CD1c-positive myeloid dendritic cell (primary cell): ENCODE results near the gene TMEM44.
A peak's percentile ranks its signal among the peaks of the same experiment; 100 is the strongest.

Source experiments
- DNase-seq: peaks from one replicate; pipeline ENCODE4 v3.0.0-alpha.2; 2016; ENCODE audit errors: extremely low spot score

The TMEM44 gene

DNA sequence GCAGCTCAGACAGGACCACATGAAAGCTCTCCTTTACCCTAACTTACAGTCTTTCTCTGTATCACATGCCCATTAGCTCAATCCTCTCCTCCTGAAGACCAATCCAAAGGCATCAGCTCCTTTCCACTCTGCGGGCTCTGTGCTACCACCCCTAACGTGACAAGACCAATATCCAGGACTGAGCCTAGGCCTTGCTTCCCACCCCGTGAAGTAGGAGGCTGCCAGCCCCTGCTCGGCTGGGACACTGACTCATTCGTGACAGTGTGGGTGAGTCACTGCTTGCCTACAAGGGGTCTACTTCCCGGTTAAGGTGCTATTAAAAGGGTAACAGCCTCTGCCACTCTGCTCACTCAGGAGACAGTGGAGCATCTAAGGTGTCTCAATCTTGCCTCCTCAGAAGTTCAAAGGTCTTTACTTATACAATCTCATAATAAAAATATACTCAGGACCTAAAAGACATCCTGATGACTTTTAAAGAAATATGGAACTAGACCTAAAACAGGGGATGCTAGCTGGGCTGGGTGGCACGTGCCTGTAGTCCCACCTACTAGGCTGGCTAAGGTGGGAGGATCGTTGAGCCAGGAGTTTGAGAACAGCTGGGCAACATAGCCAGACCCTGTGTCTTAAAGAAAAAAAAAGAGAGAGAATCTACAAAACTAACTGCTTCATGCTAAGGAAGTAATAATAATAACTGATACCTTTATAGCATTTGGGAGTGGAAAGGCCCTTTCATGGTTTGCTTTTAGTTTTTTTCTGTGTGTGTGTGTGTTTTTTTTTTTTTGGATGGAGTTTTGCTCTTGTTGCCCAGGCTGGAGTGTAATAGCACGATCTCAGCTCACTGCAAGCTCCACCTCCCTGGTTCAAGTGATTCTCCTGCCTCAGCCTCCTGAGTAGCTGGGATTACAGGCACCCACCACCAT is 55.0 kb downstream of the TMEM44 start:
- peak; percentile 89 for DNase-seq

DNA sequence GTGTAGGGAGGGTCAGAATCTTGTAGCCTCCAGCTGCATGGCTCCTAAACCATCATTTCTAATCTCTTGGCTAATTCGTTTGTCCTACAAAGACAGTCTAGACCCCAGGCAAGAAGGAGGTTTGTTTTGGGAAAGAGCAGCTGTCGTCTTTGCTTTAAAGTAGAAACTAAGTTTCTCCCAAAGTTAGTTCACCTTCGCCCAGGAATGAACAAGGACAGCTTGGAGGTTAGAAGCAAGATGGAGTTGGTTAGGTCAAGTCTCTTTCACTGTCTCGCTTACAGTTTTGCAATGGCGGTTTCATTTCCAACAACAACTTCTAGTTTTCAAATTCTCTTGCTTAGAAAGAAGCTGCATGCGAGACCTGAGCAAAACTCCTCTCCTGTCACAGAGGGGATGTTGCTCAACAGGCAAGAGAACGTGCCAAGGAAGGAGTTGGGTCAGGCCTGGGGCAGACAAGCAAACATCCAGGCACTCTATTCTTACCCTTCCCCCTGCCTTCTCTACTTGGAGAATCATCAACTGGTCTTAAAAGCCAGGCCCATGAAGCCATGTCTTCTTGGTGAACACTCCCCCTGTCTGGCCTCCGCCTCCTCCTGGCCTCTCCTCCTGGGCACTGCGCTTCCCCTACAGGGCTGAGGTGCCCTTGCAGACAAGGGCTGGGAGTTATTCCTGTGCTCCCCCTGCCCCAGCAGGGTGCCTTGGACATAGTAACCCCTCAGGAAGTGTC is 57.6 kb downstream of the TMEM44 start:
- peak; percentile 77 for DNase-seq

DNA sequence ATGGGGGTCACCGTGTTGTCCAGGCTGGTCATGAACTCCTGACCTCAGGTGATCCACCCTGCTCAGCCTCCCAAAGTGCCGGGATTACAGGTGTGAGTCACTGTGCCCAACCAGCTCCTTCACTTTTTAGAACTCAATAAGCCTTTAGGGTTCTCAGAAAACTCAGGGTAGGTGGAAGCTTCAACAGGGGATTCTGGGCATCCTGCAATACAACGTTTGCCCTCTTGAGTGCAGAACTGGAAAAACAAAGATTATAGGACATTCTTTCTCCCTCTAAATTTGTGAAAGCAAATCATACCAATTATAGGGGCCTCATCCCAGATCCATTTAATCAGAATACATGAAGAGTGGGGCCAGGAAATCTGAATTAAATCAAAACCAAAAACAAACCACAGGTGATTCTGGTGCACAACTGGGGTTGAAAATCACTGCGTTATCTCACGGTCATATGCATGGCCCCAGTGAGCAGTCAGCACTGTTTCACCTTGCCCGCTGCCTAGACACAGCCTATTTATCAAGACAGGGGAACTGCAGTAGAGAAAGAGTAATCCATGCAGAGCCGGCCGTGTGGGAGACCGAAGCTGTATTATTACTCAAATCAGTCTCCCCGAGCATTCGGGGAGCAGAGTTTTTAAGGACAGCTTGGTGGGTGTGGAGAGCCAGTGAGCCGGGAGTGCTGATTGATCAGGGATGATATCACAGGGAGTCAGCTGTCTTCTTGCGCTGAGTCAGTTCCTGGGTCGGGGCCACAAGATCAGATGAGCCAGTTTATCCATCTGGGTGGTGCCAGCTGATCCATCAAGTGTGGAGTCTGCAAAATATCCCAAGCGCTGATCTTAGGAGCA is 58.4 kb downstream of the TMEM44 start:
- DNase-seq = peak; percentile 47

DNA sequence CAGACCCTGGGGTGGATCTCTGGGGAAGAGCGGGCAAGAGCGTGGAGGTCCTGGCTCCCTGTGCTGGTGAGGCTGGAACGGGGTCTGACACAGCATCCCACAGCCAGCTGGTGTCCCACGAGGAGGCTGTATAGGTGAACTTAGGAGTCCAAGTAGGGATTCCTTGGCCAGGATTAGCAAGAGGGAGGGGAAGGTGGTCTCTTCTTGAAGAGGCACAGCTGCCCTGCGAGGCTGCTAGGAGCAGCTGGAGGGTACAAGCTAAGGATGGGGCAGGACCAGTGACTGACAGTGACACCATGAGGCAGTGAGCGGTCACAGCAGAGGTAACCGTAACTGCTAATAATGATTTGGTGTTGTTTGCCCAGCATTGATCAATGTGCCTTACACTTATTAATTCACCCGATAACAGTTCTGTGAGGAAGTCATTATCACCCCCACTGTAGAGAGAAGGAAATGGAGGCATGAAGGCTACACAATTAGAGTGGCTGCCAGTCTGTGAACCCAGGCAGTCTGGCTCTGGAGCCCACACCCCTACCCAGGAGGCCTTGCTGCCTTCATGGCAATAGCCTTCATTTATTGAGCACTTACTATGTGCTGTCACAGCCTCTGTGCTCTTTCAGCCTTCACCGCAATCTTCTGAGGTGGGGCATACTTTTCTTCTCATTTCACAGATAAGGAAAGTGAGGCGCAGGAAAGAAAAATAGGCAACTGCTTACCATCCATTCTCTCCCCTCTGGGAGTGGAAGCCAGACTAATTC is 59.4 kb downstream of the TMEM44 start:
- DNase-seq = peak; percentile 58

DNA sequence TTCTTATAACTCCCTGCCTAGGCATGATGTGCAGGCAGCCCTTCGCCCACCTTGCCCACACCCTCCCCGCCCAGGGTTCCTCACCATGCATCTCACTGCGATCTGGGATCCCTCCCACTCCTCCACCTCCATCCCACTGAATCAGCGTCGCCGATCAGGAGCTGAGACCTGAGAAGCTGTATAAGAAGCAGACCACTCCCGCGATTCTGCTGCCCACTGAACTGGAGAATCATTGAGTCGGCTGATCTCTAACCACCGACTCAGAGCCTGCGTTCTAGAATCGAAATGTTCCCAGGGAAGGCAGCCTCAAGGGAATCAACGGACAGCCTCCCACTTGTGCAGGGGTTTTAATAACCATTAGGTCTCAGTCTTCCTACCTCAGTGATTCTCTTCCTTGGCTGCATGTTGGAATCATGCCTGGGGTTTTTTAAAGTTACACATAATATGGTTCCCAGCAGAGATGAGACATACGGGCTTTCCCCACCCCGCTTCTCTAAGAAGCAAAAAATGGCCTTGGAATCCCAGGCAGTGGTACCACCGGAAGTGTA is 60.2 kb downstream of the TMEM44 start:
- peak; percentile 49 for DNase-seq

DNA sequence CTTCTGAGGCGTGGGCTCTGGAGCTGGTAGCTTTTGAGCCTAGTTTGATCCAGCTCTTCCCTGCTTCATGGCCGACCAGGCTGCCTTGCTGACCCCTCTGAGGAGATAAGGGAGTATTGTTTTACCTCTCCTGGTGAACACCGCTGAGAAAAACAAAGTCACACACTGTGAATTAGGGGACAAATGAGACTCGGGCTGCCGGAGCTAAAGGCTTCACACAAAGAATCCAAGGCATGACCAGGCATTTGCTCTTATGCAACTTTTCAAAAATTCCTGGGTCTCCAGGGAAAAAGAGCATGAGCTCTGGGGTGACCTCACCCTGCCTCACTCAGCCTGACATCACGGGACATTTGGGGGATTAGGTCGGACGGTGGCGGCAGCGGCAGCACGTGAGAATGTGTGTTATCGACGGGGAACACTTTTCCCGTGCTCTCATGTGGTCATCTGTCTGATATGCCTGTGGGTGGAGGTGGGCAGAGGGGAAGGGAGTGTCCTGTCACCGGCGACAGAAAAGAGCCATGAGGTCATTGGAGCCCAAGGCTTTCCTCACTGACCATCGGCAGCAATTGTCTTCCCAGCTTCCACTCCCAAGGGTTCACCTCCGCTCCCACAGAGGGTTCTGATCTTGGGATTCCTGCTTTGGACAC is 61.0 kb downstream of the TMEM44 start:
- peak; percentile 94 for DNase-seq

DNA sequence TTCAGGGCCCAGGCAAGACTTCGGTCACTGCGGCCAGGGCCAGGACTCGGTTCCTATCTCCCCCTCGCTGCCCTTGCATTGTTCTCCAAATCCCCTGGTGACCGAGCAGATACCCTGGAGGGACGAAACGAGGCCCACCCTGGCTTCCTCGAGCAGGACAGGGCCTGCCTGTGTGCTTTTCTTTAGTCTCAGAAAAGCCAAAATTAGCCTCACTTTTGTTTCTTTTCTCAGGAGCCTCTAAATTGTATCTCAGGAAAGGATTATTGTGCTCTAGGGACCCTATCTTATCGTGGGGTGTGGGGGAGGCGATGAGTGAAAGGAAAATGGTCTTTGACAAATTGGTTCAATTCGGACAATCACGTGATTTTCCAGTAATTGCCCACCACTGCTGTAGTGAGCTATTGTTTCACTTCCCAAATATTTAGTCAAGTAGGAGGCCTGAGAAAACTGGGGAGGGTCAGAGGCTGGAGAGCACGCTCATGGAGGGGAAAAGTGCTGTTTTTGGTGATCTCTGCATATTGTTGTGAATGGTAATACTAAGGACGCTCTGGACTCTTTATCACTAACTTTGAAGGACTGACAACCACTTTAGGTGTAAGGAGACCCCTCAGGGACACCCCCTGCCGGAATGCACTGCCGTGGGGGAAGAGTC is 61.6 kb downstream of the TMEM44 start:
- peak; percentile 83 for DNase-seq

DNA sequence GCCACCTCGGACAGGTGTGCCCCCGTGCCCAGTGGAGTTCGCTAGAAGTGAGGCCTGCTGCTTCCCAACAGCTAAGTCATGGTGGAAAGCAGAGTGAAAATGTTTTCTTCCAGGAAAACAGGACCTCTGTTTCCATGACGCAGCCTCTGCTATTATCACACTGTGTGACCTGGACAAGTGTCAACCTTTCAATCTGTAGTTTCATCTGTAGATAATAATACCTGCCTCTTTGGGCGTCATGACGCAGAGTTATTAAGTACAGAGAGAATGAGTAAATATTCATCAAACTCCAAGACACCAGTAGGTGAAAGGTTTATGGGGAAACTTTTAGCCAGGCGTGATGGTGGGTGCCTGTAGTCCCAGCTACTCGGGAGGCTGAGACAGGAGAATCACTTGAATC is 62.3 kb downstream of the TMEM44 start:
- DNase-seq = no peak

DNA sequence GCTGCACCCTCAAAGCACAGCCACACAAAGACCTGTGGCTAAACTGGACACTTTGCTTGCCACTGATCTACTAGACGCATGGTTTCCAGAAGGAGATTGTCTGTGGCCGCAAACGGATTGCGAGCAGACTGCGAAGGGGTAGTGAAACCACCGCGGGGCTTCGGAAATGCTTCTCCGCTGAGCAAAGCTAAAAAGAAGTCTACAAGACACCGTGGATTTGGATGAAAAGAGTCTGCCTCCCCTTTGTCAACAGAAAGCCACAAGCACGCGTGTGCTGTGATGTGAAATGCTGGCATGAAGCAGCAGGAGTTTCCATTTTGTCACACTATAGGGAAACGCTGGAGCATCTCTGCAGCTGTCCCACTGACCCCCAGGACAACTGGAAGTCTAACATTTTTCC is 63.0 kb downstream of the TMEM44 start:
- peak; percentile 76 for DNase-seq

DNA sequence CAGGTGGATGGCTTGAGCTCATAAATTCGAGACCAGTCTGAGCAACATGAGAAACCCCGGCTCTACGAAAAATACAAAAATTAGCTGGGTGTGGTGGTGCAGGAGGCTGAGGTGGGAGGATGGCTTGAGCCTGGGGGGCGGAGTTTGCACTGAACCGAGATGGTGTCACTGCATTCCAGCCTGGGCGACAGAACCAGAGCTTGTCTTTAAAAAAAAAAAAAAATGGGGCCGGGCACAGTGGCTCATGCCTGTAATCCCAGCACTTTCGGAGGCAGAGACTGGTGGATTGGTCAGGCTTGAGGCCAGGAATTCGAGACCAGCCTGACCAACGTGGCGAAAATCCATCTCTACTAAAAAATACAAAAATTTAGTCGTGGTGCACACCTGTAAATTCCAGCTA is 64.0 kb downstream of the TMEM44 start:
- no peak for DNase-seq

DNA sequence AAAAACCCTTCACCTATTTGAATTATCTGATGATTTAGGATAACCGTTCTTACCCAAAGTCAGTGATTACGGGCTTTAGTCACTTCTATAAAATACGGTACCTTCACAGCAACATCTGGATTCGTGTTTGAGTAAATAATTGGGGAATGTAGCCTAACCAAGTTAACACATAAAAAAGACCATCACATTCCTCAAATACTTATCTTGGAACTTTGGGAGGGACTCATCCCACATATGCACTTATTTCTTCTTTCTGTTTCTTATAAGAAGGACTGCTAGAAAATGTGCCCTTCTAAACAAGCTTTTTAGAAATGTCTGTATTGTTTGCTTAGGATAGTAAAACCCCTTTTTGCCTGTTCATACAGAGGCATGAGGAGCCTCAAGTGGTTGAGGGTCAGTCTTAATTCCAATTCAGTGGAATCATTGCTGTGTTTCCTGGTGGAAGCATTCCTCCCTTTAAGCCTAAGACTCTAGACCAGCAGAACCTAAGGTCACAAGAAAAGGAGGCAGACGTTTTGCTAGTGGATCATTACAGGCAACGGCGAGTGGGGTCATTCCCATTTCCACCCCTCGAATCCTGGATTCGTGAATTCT is 67.5 kb downstream of the TMEM44 start:
- DNase-seq = no peak

DNA sequence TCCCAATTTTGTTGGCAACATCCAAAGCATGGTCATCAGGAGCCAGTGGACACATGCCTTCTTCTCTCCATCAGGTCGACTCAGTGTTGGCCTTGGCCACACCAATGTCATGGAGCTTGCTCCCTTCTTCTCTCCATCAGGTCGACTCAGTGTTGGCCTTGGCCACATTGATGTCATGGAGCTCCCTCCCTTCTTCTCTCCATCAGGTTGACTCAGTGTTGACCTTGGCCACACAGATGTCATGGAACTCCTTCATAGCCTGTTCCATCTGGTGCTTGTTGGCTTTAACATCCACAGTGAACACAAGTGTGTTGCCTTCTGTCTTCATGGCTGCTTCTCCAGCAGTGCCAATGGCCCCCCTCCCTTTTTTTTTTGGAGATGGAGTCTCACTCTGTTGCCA is 70.2 kb downstream of the TMEM44 start:
- no peak for DNase-seq

DNA sequence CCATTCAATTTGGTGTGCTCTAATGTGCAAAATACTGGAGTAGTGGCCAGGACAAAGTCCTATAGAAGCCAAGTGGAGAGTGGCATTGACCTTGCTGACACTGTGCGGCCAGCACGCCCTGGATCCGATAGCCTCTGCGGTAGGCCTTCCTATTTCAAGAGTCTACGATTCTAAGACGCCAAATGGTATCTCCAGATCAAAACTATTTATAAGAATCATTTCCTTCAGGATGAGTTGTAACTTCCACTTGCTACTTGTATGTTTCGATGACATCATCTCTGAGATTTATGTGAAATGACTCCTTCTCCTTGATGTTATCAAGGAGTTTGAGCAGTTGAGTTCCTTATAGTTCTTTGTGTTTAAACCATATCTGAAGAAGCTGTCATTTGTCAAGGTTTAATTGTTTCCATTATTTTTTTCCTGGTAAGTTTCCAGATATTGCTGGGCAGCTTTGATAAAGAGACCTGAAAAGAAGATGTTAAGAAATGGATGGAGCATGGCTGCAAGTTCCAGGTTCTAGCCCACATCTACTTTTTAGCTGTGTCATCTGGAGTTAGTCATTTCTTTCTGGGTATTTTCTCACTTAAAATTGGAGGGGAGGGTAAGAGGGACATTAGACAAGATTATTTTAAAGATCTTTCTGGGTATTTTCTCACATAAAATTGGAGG is 71.8 kb downstream of the TMEM44 start:
- DNase-seq = peak; percentile 74

DNA sequence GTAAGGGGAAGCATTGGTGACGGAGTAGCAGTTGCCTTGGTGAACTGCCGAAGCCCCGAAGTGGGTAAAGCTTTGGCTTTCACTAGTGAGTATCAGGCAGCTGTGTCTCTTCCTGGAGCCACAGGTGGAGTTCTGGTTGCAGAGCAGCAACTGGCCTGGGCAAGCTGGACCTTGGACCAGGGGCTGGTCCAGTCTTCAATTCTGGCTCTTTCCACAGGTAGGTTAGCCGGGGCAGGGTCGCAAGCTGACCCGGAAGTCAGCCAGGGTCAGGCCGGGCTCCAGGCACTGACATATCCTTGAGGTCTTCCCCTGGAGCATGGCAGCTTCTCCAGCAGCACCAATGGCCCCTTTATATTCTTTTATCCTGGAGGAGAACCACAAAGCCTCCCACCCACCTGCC is 73.2 kb downstream of the TMEM44 start:
- DNase-seq = no peak

DNA sequence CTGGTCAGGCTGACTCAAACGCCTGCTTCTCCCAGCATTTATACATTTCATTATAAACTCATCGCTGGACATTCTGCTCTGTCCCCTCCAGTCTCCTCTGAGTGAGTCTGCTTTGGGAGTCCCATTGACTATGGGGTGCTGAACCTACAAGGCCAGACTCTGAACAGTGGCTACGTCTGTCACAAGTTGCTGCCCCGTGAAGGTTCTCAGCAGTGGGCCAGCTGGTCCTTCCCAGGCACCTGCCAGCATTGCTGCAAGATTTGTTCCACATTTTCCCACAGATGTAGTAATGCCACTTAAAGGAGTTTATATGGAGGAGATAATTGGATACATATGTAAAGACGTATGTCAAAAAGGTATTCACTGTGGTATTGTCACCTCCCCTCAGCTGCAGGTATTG is 73.7 kb downstream of the TMEM44 start:
- no peak for DNase-seq

DNA sequence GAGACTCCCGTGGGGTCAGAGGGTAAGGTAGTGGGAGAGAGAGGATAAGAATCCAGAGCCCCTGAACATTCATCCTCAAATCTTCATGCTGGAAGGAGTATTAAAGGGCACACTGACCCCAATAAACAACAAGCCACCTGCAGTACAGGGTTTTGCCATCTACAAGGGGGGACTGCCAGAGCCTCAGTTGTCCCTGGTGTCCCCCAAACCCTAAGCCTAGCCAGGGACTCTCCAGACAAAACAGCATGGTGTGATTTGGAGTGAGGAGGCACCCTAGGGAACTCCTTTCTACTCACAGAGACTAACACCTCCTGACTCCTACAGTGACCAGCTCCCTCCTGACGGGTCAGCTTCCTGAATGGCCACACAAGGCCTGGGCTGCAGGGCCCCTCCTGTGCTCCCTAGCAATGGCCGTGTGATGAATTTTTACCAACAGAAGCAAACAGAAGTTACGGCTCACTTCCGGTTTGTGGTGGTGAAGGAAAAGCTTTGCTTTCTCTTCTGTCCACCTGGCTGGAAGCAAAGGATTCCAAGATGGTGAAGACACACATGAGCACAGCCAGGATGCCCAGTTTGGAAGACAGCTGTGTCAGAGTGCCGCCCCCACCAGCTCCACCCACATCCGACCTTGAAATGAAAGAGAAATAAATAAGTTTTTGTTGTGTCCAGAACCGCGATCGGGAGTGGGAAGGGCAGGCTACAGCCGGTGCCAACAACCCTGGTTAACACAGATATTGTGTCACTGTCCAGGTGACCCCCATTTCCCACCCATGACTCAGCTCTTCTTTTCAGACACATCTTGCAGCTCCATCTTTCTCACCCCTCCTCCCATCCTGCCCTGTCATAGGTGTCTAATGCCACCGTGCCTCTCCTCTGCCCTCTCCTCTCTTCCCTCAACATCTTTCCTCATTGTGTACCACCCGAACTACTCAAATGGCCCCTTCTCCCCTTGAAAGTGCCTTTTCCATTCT is 76.8 kb downstream of the TMEM44 start:
- peak; percentile 34 for DNase-seq

DNA sequence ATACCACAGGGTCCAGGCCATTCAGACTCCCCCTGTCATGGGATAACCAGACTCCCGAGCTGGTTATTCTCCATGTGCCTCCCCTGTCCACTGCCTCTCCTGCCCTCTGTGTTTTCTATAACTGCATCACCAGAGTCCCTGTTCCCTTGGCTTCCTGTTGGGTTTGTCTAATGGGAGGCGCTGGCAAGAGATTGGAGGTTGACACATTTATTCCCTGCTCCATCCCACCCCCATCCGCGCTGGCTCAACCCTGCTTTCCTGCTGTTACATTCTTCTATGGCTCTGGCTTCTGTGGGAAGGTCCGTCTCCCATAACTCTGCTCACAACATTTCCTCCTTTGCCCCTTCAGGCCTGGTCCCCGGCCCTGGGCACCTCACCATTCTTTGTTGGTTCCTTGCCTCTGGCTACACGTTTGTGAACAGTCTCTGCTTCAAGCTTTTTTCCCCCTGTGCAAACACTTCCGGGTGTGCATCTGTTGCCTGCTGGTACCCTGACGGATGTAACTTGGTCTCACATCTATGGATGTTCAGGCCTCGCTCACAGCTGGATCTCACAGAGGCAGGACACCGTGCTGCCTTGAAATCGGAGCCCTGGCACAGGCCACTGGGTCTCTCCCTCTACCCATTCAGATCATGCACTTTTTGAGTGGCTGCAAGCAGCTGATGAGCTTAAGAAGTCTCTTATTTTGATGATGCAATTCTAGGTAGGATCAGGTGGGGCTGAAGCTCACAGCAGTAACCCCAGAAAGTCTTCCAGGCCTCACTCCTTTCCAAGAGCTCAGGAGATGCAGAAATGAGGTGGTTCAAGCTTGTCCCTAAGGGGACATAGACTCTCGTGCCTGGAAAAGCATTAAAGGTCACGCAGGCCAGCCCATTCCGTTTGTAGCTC is 77.8 kb downstream of the TMEM44 start:
- DNase-seq = no peak
